ENCODE results near the gene FAM170B. TPM values are rescaled to one million over a fixed set of nuclear protein-coding genes. Genes with fewer than 3 reads are reported as not detected.

FAM170B gene
- total RNA-seq, 1 donor from 2014 or later = not detected

DNA sequence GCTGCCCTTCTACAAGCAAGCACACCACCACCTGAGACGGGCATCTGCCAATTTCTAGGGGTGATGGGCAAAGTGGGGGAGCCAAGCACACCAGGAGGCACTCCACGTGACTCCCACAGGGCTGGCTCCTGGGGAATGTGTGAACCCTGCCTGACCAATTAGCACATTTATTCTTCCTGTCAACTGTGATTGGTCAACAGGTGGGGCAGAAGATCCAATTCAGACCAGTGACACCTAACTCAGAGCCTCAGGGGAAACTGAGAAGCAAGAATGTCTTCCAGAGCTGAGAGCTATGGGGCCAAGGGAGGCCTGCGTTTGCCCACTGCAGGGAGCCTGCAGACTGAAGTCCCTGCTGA lies 38.9 kb upstream of the FAM170B start:
- no peaks in the 10 kb centered on the region for H3K36me3 Mint-ChIP-seq (ENCODE audit: low read depth, unreplicated experiment)
- H3K27ac Mint-ChIP-seq (ENCODE audit: unreplicated experiment) = no peak overlapping the region
- H3K4me3 Mint-ChIP-seq (ENCODE audit: unreplicated experiment) = no peak overlapping the region
- DNase-seq (ENCODE audit: low spot score) = no peak
- peaks cover 3% of the 10 kb centered on the region for H3K4me1 Mint-ChIP-seq (ENCODE audit: unreplicated experiment)
- no peak for TF ChIP-seq CTCF (IDR thresholded peaks at IDR 0.05; ENCODE audit: unreplicated experiment)
- no peaks in the 10 kb centered on the region for H3K9me3 Mint-ChIP-seq (ENCODE audit: unreplicated experiment)
- peaks cover 7% of the 10 kb centered on the region for H3K27me3 Mint-ChIP-seq (ENCODE audit: unreplicated experiment)

DNA sequence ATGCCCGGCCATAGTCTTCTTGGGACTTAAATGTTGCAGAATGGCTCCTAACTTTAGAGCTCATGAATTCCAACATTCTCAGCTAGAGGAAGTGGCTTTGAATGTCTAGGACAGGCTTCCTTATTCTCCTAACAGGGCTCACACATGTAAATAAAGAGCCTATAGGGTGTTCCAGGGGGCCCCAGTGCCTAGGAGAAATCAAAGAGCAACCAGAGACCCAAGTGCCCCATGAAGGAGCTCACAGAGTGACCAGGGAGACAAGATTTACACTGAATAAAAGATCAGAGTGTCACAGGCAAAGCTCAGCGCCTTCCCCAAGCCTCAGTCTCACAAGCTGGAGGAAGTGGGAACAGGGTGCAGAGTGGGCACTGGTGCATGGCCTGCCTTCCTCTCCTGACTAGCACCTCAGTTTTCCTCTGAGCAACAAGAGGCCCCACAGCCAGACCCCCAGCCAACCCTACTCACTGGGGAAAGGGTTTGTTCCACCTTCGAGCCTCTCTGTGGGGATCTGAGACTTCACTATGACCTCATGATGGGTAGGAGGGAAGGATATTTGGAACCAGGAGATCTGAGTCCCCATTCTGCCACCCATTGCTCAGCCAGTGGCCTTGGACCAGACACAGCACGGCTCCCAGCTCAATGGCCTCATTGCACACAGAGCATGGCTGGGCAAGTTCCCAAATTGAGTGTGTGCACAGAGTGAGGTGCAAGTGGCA lies 38.4 kb upstream of the FAM170B start:
- no peak for TF ChIP-seq CTCF (IDR thresholded peaks at IDR 0.05; ENCODE audit: unreplicated experiment)
- H3K36me3 Mint-ChIP-seq (ENCODE audit: low read depth, unreplicated experiment) = no peaks in the 10 kb centered on the region
- H3K27ac Mint-ChIP-seq (ENCODE audit: unreplicated experiment) = no peak overlapping the region
- no peak for DNase-seq (ENCODE audit: low spot score)
- H3K9me3 Mint-ChIP-seq (ENCODE audit: unreplicated experiment) = no peaks in the 10 kb centered on the region
- peaks cover 8% of the 10 kb centered on the region for H3K27me3 Mint-ChIP-seq (ENCODE audit: unreplicated experiment)
- peaks cover 1% of the 10 kb centered on the region for H3K4me1 Mint-ChIP-seq (ENCODE audit: unreplicated experiment)
- H3K4me3 Mint-ChIP-seq (ENCODE audit: unreplicated experiment) = no peak overlapping the region

- Mint-ChIP-seq H3K9me3 (ENCODE audit: unreplicated experiment) (no peaks in the 10 kb centered on the region), H3K36me3 (ENCODE audit: low read depth, unreplicated experiment) (no peaks in the 10 kb centered on the region)
- DNase-seq (ENCODE audit: low spot score) = no peak
Observed at GRCh38 chr10:49171326-49172060, 37.7 kb upstream of the FAM170B start.

DNA sequence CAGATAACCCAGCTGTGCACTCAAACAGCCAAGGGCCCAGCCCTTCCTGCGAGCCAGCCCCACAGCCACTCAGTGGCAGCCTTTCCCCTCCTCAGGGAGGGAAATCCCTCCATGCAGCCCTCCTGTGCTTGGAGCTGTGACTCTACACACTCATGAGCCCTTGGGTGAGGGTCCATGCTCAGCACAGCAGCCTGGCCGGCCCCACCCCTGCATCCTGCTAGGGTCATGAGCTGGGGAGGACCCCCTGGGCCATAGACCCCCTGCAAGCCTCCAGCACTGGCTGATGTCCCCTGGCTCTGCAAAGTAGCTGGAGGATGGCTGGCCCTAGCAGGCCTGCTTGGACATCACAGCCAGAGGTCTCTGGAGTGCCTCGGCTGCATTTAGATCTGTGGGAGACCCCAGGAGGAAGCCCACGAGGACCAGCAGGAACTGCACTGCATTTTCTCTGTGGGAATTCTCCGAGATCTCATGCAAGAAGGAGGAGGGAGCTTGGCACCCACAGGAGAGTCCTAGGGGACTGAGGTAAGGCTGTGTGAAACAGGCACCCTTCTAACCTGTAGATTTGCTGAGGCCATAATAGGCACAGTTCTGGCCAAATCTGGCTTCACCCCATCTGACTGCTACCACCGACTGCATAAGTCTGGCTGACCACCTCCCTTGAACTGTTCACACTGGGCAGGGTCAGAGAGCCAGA lies 37.0 kb upstream of the FAM170B start:
- H3K4me3 Mint-ChIP-seq (ENCODE audit: unreplicated experiment) = no peak overlapping the region
- H3K27me3 Mint-ChIP-seq (ENCODE audit: unreplicated experiment) = peaks cover 6% of the 10 kb centered on the region
- H3K4me1 Mint-ChIP-seq (ENCODE audit: unreplicated experiment) = peaks cover 4% of the 10 kb centered on the region
- DNase-seq (ENCODE audit: low spot score) = no peak
- H3K27ac Mint-ChIP-seq (ENCODE audit: unreplicated experiment) = no peak overlapping the region
- H3K36me3 Mint-ChIP-seq (ENCODE audit: low read depth, unreplicated experiment) = no peaks in the 10 kb centered on the region
- H3K9me3 Mint-ChIP-seq (ENCODE audit: unreplicated experiment) = no peaks in the 10 kb centered on the region
- TF ChIP-seq CTCF (IDR thresholded peaks at IDR 0.05; ENCODE audit: unreplicated experiment) = no peak

More at GRCh38 chr10:49171326-49172060, 37.7 kb upstream of the FAM170B start:
- TF ChIP-seq CTCF (IDR thresholded peaks at IDR 0.05; ENCODE audit: unreplicated experiment) = no peak
- Mint-ChIP-seq H3K27me3 (ENCODE audit: unreplicated experiment) (peaks cover 7% of the 10 kb centered on the region), H3K27ac (ENCODE audit: unreplicated experiment) (no peak overlapping the region), H3K4me1 (ENCODE audit: unreplicated experiment) (peaks cover under 1% of the 10 kb centered on the region), H3K4me3 (ENCODE audit: unreplicated experiment) (no peak overlapping the region)
